HG03139 (cell line): ENCODE results near the gene HLA-DOA.

Experiments used
- ATAC-seq: cut with Tn5 transposase; IDR thresholded peaks from one replicate; pipeline ENCODE4 v1.9.1; 2021; ENCODE audit not compliant: unreplicated experiment

Gene HLA-DOA

DNA sequence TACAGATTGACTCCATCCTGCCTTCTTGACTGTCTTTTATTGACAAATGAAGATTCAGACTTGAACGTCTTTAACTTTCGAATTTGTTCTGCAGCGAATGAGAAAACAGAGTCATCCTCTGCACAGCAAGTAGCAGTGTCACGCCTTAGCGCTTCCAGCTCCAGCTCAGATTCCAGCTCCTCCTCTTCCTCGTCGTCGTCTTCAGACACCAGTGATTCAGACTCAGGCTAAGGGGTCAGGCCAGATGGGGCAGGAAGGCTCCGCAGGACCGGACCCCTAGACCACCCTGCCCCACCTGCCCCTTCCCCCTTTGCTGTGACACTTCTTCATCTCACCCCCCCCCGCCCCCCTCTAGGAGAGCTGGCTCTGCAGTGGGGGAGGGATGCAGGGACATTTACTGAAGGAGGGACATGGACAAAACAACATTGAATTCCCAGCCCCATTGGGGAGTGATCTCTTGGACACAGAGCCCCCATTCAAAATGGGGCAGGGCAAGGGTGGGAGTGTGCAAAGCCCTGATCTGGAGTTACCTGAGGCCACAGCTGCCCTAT is 28.8 kb downstream of the HLA-DOA start:
- ATAC-seq = no peak

DNA sequence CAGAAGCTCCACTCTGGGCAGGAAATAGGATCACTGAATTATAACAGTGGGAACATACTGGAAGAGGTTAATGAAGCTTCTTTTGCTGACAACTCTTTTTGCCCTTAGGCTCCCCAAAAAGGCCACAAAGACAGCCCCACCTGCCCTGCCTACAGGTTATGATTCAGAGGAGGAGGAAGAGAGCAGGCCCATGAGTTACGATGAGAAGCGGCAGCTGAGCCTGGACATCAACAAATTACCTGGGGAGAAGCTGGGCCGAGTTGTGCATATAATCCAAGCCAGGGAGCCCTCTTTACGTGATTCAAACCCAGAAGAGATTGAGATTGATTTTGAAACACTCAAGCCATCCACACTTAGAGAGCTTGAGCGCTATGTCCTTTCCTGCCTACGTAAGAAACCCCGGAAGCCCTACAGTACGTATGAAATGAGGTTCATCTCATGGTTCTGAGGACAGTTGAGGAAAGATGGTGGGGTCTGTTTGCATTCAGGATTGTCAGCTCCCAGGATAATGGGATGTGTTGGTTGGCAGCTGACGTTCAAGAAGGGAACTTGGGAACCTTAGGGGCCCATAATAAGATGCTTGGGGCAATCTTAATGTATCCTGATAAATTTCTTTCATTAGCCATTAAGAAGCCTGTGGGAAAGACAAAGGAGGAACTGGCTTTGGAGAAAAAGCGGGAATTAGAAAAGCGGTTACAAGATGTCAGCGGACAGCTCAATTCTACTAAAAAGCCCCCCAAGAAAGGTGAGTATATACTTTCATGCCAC is 29.5 kb downstream of the HLA-DOA start:
- no peak for ATAC-seq

DNA sequence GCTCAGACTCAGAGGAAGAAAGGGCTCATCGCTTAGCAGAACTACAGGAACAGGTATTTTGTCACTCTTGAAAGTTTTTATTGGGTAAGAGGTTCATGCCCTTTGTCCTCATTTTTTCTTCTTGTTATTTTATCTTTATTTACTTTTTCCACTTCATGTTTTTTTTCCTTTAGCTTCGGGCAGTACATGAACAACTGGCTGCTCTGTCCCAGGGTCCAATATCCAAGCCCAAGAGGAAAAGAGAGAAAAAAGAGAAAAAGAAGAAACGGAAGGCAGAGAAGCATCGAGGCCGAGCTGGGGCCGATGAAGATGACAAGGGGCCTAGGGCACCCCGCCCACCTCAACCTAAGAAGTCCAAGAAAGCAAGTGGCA is 31.5 kb downstream of the HLA-DOA start:
- ATAC-seq = no peak

DNA sequence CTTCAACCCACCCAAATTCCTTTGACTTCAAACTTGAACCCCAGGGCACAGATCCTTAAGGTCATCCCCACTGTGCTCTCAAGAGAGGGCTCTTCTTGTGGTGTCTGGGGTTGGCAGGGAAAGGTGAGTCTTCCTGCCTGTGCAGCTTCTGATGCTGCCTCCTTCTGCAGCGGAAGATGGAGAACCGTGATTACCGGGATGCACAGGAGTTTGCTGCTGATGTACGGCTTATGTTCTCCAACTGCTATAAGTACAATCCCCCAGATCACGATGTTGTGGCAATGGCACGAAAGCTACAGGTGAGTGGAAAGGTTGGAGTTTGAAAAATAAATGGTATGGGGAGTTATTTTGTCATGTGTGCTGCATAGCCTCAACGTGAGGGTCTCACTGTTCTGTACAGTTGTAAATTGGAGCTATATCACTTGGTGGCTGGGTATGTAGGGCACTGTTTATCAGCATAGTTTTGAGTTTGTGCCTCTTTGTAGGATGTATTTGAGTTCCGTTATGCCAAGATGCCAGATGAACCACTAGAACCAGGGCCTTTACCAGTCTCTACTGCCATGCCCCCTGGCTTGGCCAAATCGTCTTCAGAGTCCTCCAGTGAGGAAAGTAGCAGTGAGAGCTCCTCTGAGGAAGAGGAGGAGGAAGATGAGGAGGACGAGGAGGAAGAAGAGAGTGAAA is 32.0 kb downstream of the HLA-DOA start:
- no peak for ATAC-seq

DNA sequence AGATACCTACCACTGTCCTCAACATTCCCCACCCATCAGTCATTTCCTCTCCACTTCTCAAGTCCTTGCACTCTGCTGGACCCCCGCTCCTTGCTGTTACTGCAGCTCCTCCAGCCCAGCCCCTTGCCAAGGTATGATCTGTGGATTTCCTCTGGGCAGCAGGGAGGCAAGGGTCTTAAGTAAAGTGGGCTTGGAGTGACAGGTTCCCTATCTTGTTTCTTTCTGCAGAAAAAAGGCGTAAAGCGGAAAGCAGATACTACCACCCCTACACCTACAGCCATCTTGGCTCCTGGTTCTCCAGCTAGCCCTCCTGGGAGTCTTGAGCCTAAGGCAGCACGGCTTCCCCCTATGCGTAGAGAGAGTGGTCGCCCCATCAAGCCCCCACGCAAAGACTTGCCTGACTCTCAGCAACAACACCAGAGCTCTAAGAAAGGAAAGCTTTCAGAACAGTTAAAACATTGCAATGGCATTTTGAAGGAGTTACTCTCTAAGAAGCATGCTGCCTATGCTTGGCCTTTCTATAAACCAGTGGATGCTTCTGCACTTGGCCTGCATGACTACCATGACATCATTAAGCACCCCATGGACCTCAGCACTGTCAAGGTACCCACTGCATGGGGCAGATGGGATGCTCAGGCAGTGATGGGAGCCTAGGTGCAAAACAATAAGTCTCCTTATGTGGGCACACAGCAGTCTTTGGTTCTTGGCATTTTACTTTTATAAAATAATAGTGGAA is 32.9 kb downstream of the HLA-DOA start:
- ATAC-seq = no peak

DNA sequence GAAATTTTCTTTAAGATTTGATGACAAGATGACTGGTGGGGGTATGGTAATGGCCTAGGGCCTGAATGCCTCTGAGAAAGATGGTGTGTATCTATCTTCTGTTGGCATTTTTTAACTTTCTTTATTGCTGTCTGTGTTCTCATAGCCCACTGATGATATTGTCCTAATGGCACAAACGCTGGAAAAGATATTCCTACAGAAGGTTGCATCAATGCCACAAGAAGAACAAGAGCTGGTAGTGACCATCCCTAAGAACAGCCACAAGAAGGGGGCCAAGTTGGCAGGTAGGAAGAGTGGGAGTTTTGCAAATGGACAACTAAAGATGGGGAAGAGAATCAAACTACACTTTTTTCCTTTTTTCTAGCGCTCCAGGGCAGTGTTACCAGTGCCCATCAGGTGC is 33.5 kb downstream of the HLA-DOA start:
- no peak for ATAC-seq

DNA sequence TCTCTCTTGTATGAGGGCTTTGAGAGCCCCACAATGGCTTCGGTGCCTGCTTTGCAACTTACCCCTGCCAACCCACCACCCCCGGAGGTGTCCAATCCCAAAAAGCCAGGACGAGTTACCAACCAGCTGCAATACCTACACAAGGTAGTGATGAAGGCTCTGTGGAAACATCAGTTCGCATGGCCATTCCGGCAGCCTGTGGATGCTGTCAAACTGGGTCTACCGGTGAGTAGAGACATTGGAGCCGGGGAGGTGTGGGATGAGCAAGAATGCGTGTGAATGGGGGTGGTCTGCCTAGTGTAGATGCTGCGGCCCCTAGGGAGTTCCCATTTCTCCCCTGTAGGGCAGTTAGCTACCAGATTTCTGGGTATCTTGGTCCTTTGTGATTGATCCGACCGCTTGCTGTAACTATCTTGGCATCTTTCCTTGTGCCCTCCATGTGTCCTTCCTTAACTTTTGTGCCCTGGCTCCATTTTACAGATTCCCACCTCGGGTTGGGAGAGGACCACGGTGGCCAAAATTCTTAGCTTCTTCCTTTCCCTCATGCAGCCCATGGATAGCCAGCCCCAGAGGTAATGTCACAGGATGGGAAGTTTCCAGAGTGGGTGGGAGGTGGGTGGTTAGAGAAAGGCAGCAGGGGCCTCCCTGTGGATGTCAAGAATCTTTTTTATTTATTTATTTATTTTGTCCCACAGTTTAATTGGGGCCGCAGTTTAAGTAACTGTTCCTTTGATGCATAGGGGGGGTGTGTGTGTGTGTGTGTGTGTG is 34.7 kb downstream of the HLA-DOA start:
- ATAC-seq = no peak

DNA sequence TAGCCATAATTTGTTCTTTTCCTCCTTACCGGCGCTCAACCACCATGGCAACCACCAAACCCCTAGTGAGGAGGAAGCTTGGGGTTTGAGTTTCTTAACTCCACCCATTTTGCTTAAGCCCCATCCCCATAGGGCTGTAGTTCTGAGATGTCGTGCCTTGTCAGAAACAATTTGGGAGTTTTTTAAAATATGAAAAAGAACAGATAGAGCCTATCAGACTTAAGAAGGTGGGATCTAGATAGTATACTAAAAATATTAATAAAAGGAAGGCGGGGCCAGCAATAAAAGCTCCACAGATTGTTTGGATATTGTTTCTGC is 35.4 kb downstream of the HLA-DOA start:
- no peak for ATAC-seq

DNA sequence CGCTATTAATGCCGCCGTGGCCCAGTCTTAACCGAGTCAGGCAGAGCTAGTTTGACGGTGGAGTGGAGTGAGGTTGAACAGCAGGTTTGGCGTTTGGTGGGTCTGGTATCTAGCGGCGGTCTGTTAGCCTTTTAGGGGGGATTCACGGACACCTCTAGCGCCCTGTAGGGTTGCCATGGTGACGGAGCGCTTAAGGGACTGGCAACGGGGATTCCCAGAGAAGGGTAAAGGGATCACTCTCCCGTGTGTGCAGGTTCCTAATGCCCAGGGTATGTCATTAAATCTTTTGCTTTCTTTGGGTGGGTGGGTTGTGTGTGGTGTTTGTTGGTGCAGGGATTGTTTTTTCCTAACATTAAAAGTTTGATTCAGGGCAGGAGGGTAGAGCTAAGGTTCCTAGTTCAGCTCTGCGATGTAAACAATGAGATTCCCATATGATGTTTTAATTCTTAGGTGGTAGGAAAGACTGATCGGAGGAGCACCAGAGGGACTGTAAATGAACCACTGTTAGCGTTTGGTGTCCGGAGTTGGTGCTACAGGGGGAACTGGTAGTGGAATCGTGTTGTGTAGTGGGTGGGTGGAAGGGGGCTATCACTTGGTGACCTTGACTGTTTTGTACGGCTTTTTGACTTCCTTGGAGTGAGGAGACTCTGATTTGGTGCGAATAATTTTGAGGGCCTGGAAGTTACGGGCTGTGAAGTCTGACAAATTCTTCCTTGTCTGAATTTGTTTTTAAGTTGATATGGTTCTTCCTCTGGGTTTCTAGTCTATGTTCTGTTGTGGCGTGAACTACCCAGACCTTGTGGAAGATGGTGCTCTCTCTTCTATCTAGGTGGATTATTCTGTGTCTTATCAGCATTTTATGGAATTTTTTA is 36.0 kb downstream of the HLA-DOA start:
- no peak for ATAC-seq

DNA sequence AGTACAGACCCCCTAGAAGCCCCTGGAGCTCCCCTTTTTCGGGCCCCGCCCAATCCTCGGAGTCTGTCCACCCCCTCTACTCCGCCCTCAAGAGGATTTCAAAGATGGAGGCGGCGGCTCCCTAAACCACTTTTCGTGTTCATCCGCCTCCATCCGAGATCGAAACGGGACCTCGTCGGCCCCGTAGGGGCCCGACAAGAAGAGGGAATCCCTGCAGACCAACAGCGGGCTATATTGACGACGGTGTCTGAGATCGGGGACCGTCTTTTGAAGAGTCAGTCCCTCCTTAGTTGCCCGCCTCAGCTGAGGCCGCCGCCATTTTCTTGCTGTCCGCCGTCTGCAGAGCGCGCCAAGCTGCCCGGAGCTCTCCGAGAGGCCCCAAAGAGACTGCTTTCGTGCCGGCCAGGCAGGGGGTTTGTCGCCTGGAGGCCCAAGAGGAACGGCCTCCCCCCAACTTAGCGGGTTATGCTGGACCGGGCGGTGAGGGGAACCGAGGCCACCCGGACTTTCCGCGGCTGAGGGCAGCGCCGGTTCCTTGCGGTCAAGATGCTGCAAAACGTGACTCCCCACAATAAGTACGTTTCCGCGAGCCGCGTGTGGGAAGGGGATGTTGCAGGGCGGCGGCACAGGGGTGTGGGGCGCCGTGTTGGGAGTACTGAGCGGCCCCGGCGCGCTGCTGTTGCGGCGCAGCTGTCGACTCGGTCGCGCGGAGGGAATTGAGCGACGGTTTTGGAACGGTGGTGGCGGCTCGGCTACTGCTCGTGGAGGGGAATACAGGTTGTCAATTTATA is 36.8 kb downstream of the HLA-DOA start:
- ATAC-seq = peak; percentile 0

DNA sequence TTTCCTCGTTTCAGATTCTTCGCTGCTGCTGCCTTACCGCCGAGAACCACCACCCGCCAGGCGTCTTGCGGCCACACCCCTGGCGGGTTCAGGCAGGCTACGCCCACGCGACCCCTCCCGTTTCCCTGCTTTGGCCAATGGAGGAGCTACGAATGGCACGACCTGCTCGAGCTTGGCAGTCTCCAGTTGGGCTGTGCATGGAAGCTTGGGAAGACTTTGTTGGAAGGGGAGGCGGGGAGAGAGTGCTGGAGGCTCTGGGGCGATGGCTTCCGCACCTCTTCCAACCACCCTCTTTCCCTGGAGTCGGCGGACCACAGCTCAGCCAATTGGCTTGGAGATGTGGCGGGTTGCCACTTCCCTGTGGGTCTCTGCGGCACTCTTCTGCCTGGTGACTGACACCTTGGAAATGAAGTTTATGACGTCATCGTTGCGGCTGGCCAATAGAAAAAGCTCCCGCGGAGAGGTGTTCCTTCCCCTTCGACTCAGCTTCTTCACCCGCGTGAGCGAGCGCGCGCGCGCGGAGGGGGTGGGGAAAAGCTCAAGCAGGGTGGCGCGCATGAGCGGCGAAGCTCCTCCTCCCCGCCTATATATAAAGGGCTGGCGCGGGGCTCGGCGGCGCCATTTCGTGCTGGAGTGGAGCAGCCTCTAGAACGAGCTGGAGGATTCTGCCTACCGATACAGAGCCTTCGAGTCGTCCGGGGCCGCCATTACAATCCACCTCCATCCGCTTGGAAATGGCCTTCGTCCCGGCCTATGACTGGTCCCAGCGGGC is 37.6 kb downstream of the HLA-DOA start:
- peak; percentile 36 for ATAC-seq

DNA sequence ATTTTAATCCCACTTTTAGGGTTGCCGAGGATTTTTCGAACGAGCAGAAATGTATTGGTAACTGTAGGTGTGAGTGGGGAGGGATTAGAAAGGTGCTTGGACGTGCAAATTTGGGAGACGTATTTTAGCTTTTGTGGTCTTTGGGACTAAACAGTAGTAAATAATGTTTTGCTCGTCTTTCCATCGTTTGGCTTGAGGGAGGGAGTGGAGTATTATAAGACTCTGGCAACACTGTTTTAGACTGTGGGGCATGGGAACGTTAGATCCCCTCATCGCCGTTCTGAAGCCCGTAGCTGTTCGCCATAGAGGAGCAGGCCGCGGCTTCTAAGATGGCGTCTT is 38.2 kb downstream of the HLA-DOA start:
- ATAC-seq = no peak

DNA sequence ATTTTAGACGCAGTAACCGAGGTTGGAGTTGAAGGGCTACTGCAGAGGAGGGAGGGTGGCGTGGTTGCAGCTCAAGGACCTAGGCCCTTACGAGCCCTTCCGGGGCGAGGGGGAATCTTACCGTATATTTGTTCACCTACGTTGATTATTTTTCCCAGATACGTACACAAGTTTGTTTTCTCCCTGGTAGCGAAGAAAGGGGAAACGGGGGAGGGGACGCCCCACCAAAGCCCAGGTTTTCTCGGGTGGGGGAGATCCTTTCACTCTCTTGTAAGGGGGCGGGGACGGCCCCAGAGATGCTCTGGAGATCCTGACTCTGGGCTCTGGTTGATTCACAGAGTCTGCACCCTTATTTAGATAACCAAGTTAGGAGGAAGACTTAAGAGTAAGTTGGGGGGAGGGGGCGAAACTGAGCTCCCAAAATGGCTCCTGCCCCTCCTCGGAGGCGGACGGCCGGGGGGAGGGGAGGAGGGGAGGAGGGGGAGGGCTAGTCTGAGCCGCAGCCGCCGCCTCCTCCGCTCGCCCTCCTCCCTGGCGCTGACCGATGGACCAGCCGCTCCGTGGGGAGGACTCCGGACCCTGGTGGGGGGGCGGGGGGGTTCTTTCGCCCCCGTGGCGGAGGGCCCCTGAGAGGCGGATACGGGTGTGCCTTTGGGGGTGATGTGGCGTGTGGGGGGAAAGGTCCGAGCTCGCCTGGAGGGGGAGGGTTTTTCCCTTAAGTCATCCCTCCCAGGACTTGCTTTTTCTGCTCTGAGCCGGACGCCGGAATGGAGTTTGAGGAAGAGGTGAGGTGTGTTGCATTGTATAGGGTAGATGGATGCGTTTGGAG is 38.8 kb downstream of the HLA-DOA start:
- ATAC-seq = no peak

DNA sequence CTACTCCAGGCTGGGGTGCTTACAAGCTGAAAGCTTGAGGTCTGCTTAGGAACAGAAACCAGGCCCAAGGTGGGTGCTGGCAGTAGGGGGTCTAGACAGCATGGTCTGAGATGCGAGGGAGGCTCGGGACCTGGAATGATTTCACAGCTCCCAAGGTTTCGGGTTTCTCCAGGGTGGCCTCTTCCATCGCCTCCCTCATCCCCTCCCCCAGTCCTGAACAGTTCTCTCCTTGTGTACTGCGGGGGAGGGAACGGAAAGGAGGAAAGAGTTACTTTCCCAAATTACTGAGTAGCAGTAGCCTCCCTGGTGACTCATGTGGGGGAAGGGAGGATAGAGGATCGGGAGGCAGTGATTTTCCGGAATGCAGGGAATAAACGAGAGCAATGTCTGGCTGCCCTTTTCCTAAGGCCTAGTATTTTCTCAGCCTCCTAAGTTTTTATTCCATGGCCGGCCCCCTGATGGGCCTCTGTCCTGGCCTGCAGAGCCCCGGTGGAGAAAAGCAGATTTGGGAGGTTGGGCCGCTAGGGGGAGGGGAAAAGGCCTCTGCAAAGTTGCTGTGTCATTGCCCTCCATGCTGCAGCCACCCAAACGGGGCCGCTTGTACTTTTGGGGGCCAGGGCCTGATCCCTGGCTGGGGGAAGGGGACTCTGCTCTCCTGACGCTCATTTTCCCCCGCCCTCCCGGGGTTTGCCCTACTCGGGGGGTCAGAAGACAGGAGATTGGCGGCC is 39.5 kb downstream of the HLA-DOA start:
- ATAC-seq = no peak

DNA sequence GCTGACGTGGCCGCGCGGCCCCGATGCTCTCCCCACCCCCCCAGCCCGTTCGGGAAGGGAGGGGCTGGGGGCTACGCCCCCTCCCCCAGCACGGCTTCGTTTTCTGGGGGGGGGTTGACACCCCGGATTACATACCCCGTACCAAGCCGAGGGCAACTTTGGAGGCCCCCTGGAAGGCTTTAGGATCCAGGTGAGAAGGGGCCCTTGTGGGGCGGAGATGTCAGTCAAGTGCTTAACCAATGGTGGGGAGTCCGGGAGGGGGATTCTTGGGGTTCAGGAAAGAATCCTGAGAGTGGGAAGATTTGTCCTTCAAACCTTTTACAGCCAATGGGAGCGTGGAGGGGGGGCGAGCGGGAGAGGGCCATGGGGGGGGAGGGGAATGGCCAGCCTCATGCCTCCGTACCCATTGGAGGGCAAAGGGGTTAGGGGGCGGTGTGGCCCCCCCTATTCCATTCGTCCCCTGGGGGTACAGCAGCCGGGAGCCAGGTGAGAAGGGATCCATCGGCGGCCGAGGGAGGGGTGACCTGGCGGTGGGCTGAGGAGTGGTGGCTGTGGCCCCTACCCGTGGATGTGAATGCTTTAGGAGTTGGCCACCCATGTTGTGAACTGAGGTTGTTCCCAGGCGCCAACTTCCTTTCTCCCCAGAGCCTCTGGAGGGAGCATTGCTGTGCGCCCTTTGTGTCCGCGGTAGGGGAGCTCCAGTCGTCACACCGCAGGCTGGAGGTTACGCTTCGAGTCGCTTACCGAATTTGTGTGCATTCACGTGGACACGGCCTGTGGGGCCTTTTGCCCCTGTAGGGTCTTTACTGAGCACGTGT is 40.3 kb downstream of the HLA-DOA start:
- ATAC-seq = no peak

DNA sequence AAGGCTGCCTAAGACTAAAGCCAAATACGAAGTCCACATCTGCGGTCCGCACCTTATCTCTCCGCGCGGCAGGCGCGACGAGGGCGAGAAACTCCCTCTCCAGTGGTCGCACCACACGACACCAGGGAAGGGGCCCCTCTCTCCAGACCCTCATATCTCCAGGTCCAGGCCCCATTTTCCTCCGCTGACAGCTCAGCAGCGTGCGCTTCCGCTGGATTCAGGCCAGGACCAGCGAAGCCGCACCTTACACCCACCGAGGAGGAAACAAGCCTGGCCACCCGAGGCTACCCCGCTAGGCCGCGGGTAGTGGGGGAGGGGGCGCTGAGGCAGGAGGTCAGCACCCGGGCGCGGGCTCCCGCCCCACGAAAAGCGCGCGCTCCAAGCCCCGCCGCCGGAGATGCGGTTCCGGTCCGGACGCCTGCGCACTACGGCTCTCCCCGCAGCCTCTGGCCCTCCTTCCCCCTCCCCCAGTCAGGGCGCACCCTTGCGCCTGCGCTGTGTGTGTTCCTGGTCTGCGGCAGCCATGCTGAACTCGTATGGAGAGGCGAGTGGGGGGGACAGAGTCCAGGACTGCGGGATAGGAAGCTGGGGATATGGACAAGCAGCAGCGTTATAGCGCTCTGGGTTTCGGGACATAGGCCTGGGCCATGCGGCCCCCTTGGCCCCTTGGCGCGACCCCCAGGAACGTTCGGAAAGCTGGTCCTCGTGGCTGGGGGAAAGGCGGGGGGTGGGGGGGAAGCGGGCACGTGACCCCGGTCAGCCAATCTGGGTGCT is 41.1 kb downstream of the HLA-DOA start, which contains the start of gene BRD2:
BRD2 (plus strand) TSS at position 502 of the 774 bp plus-strand sequence. CDS start 4,305 bp downstream, outside the sequence.
- ATAC-seq = peak; percentile 19
